ENCODE data around the gene TAS1R1.

TAS1R1 gene

DNA sequence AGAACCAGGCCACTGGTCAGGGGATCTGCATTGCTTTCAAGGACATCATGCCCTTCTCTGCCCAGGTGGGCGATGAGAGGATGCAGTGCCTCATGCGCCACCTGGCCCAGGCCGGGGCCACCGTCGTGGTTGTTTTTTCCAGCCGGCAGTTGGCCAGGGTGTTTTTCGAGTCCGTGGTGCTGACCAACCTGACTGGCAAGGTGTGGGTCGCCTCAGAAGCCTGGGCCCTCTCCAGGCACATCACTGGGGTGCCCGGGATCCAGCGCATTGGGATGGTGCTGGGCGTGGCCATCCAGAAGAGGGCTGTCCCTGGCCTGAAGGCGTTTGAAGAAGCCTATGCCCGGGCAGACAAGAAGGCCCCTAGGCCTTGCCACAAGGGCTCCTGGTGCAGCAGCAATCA lies 19.7 kb downstream of the TAS1R1 start:
- no peak for FAIRE-seq

- no peak for FAIRE-seq
Measured at GRCh38 chr1:6577831-6578525, 22.9 kb downstream of the TAS1R1 start.

DNA sequence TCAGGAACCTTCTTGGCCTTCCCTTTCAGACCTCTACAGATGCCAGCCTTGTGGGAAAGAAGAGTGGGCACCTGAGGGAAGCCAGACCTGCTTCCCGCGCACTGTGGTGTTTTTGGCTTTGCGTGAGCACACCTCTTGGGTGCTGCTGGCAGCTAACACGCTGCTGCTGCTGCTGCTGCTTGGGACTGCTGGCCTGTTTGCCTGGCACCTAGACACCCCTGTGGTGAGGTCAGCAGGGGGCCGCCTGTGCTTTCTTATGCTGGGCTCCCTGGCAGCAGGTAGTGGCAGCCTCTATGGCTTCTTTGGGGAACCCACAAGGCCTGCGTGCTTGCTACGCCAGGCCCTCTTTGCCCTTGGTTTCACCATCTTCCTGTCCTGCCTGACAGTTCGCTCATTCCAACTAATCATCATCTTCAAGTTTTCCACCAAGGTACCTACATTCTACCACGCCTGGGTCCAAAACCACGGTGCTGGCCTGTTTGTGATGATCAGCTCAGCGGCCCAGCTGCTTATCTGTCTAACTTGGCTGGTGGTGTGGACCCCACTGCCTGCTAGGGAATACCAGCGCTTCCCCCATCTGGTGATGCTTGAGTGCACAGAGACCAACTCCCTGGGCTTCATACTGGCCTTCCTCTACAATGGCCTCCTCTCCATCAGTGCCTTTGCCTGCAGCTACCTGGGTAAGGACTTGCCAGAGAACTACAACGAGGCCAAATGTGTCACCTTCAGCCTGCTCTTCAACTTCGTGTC lies 23.7 kb downstream of the TAS1R1 start:
- no peak for FAIRE-seq

GRCh38 chr1:6579374-6580118 lies 24.4 kb downstream of the TAS1R1 start, which contains the start of gene ZBTB48:
Gene ZBTB48, plus strand, starts transcription at chr1:6579994. Its CDS starts 616 bp downstream, at chr1:6580610.
- FAIRE-seq = peak; percentile 99

- FAIRE-seq = no peak
Measured at GRCh38 chr1:6580119-6580592, 25.0 kb downstream of the TAS1R1 start.

- no peak for FAIRE-seq
Measured at GRCh38 chr1:6580593-6581409, 25.7 kb downstream of the TAS1R1 start.

- FAIRE-seq = no peak
Measured at GRCh38 chr1:6581561-6582305, 26.6 kb downstream of the TAS1R1 start.

- no peak for FAIRE-seq
Measured at GRCh38 chr1:6582370-6582769, 27.3 kb downstream of the TAS1R1 start.

- no peak for FAIRE-seq
Measured at GRCh38 chr1:6584126-6585080, 29.3 kb downstream of the TAS1R1 start.

DNA sequence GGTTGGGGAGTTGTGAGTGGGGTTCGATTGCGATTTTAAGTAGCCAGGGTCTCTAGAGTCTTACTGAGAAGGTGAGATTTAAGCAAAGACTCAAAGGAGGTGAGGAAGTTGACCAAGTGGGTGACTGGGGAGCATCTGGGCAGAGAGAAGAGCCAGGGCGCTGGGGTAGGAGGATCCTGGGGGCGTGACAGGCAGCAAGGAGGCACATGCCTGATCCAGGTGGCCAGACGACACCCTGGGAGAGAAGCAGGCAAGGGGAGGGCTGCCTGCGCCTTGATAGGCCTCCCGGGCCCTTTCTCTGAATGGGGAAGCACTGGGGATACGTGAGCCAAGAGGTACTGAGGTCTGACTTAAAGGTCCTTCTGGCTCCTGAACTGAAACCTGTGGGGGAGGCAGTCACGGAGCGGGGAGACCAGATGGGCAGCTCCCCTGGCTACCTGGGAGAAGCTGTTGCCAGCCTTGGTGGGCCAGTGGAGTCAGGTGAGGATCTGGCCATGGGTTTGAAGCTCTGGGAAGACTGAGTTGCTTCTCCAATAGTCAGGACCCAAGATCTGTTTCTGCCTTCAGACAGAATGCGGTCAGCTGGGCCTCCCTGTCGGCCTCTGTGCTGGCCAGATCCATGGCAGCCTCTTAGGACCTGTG lies 30.1 kb downstream of the TAS1R1 start:
- no peak for FAIRE-seq

DNA sequence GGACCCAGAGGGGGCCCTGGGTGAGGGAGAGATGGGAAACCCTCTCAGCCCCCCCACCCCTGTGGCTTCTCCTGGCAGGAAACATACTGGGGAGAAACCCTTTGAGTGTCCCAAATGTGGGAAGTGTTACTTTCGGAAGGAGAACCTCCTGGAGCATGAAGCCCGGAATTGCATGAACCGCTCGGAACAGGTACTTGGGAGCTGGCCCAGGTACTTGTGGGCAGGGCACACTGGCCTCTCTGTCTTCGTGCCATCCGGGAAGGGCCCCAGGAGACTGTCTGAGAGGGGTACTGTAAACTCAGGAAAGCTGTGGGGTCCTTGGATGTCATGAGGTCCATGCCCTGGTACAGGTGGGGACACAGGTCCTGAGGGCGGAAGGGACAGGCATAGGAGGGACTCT lies 30.7 kb downstream of the TAS1R1 start:
- no peak for FAIRE-seq

- no peak for FAIRE-seq
Measured at GRCh38 chr1:6586404-6586816, 31.3 kb downstream of the TAS1R1 start.

DNA sequence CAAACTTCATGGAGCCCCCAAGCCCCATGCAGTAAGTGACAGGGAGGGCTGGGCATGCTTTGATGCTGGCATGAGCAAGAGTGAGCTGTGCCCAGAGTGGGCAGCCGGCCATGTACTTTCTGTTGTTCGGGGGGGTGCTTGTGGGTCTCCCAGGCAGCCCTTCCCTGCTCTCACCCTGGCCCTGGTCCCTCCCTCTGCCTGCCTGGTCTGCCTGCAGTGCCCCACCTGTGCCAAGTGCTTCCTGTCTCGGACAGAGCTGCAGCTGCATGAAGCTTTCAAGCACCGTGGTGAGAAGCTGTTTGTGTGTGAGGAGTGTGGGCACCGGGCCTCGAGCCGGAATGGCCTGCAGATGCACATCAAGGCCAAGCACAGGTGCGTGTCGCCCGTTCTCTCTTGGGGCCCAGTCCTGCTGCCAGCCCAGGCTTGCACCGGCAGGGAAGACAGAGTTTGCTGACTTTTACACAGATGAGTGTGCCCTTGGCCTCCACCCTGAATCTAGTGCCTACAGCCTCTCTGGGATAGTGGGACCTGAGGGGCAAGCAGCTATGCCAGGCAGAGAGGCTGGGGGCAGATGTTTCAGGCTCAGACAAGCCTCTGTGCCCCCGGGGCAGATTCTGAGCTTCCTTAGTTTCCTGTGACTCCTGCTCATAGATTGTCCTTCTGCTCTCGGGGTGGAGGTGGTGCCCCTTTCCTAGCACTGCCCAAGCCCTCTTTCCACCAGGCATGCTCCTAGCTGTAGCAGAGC lies 32.3 kb downstream of the TAS1R1 start:
- FAIRE-seq = no peak

GRCh38 chr1:6588128-6588892 lies 33.2 kb downstream of the TAS1R1 start:
- no peak for FAIRE-seq

GRCh38 chr1:6588893-6589520 lies 33.9 kb downstream of the TAS1R1 start:
- no peak for FAIRE-seq

GRCh38 chr1:6590046-6590445 lies 34.9 kb downstream of the TAS1R1 start:
- no peak for FAIRE-seq

DNA sequence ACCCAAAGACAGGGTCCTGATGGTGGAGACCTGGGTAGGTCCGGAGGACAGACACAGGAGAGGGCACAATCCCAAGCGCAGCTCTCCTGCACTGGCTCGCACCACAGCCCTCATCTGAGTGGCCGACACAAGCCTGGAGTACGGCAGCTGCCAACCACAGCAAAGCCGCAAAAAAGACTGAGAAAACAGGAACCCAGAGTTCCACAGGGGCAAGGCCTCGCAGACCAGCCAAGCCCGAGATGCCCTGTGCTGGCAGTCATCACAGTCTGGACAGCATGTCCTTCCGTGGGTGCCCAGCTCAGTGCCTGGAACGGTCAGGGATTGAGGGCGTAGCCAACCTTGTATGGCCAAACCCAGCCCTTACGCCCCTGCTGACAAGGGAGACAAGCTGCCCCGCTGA lies 36.1 kb downstream of the TAS1R1 start:
- FAIRE-seq = no peak

- FAIRE-seq = no peak
Measured at GRCh38 chr1:6591644-6592043, 36.5 kb downstream of the TAS1R1 start.

Data from G401.6 (cell line).